ENCODE results near the gene OTOP2.
"Not testable (repeated sequence)": the region's sequence is repeated elsewhere in the genome, so short reads cannot be mapped to it uniquely, and the experiment has no call there.

OTOP2 gene

DNA sequence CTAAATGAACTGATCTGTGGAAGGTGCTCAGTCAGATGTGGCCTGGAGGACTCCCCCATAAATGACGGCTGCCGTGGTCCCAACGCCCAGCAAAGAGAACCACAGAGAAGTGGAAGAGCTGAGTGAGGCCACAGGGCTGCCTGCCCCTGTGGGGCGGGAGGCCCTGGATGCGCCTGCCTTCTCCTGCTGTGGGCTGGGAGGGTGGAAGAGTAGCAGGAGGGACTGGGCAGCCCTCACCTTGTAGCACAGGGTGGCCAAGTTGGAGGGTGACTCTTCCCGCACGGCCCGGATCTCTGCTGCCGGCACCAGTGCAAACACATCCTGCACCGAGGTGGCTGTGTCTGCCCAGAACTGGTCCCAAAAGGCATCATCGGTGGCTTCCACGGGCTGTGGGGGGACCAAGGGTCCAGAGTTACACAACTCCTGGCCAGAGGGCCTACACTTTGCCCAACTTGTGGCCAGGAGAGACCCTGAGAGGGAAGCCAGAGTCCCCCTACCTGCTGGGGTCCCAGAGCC lies 40.2 kb downstream of the OTOP2 start:
- H3K27me3 ChIP-seq = peaks cover 44% of the 10 kb centered on the region
- H3K27ac ChIP-seq = no peak overlapping the region
- TF ChIP-seq CTCF (IDR thresholded peaks at IDR 0.05) = no peak
- H3K4me1 ChIP-seq (ENCODE audit: control insufficient read depth in 1 of 2, insufficient read depth in 1 of 2, low read depth in 1 of 2, low read length in 1 of 2) = peaks cover 0 to 6% of the 10 kb centered on the region in 2 experiments
- H3K4me3 ChIP-seq (ENCODE audit: low read depth in 1 of 2, low read length in 1 of 2) = no peak overlapping the region
- no peaks in the 10 kb centered on the region for H3K36me3 ChIP-seq
- H3K9me3 ChIP-seq = no peaks in the 10 kb centered on the region

DNA sequence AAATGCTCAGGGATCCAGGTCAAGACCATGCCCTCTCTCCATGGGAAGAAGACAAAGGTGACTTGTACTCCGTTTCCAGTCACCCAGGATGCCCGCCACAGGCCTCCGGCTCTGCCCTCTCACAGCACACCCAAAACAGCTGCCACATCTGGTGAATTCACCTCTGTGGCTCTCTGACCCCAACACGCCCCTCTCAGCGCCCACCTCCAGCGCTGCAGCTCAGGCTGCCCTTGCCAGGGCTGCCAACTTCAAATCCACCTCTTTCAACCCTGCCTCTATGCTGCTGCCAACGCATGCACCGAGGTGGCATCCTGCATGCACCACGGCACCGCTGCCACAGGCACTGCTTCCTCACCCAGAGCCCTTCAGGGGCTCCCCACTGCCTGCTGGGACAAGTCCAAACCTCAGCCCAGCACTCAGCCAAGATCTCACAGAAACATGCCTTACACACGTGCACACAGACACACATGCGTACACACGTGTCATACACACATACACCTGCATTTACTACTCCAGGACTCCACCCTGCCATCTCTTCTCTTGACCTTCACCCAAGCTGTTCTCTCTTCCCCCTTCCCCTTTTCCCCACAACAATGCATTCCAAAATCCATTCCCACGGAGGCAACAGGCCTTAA lies 41.0 kb downstream of the OTOP2 start:
- no peaks in the 10 kb centered on the region for H3K36me3 ChIP-seq
- no peaks in the 10 kb centered on the region for H3K9me3 ChIP-seq
- H3K4me3 ChIP-seq (ENCODE audit: low read depth in 1 of 2, low read length in 1 of 2) = no peak overlapping the region
- peaks cover 39% of the 10 kb centered on the region for H3K27me3 ChIP-seq
- no peak overlapping the region for H3K27ac ChIP-seq
- TF ChIP-seq CTCF (IDR thresholded peaks at IDR 0.05) = no peak
- peaks cover 0 to 6% of the 10 kb centered on the region in 2 experiments for H3K4me1 ChIP-seq (ENCODE audit: control insufficient read depth in 1 of 2, insufficient read depth in 1 of 2, low read depth in 1 of 2, low read length in 1 of 2)

DNA sequence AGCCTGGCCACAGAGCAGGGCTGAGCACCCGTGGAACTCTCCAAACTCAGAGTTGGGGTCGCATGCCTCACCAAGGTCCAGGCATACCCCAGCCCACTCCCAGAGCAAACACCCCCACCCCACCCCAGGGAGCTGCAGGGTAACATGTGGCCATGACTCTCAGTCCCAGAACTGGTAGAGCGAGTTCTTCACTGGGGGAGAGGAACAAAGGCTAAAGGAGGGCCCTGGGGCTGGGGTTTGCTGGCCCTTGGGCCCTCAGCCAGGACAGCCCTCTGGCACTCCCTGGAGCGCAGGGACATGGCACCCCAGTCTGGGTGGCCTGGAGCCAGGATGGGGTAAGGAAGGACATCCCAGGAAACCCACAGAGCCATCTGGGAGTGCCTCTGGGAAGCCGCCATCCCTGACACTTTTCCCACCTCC lies 44.3 kb downstream of the OTOP2 start:
- Histone ChIP-seq H3K27ac (no peak overlapping the region), H3K27me3 (peaks cover 62% of the 10 kb centered on the region), H3K4me1 (ENCODE audit: control insufficient read depth in 1 of 2, insufficient read depth in 1 of 2, low read depth in 1 of 2, low read length in 1 of 2) (peaks cover 3 to 15% of the 10 kb centered on the region in 2 experiments), H3K4me3 (ENCODE audit: low read depth in 1 of 2, low read length in 1 of 2) (no peak overlapping the region), H3K36me3 (no peaks in the 10 kb centered on the region), H3K9me3 (no peaks in the 10 kb centered on the region)
- TF ChIP-seq CTCF (IDR thresholded peaks at IDR 0.05) = no peak

DNA sequence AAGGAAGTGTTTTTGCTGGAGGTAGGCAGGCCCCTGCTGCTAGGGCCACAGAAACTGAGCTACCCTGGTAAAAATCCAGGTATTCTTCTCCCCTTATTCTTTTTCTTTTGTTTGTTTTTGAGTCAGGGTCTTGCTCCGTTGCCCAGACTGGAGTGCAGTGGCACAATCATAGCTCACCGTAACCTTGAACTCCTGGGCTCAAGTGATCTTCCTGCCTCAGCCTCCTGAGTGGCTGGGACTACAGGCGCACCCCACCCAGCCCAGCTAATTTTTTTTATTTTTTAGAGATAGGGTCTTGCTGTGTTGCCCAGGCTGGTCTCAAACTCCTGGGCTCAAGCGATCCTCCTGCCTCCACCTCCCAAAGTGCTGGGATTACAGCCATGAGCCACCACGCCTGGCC lies 45.4 kb downstream of the OTOP2 start:
- H3K4me1 ChIP-seq (ENCODE audit: control insufficient read depth in 1 of 2, insufficient read depth in 1 of 2, low read depth in 1 of 2, low read length in 1 of 2) = peaks cover 3 to 15% of the 10 kb centered on the region in 2 experiments
- not testable (repeated sequence) for H3K9me3 ChIP-seq; H3K27ac ChIP-seq; H3K36me3 ChIP-seq; H3K4me3 ChIP-seq (ENCODE audit: low read depth in 1 of 2, low read length in 1 of 2)
- H3K27me3 ChIP-seq = peaks cover 66% of the 10 kb centered on the region

DNA sequence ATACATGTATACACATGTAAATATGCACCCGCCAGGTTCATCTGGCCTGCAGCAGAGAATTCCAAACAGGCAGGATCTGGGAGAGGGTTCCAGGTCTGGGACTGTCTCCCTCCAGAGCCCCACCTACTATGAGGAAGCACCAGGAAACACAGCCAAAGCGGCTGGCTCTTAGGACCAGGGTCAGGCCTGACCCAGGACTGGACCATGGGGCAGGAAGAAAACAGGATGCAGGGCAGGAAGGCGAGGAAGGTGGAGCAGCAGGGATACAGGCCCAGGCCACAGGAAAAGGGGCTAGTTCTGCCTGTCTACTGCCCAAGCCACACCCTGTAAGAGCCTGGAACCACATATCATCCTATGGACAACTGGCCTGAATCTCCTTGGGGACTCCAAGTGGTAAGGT lies 46.3 kb downstream of the OTOP2 start:
- Histone ChIP-seq H3K4me1 (ENCODE audit: control insufficient read depth in 1 of 2, insufficient read depth in 1 of 2, low read depth in 1 of 2, low read length in 1 of 2) (peaks cover 3 to 15% of the 10 kb centered on the region in 2 experiments), H3K27ac (no peak overlapping the region)
- TF ChIP-seq CTCF (IDR thresholded peaks at IDR 0.05) = no peak

GRCh38 chr17:74971069-74971841 lies 47.2 kb downstream of the OTOP2 start:
- no peaks in the 10 kb centered on the region for H3K9me3 ChIP-seq
- H3K27ac ChIP-seq = no peak overlapping the region
- peaks cover 3 to 15% of the 10 kb centered on the region in 2 experiments for H3K4me1 ChIP-seq (ENCODE audit: control insufficient read depth in 1 of 2, insufficient read depth in 1 of 2, low read depth in 1 of 2, low read length in 1 of 2)
- H3K36me3 ChIP-seq = no peaks in the 10 kb centered on the region
- H3K27me3 ChIP-seq = peaks cover 73% of the 10 kb centered on the region
- no peak overlapping the region for H3K4me3 ChIP-seq (ENCODE audit: low read depth in 1 of 2, low read length in 1 of 2)
- no peak for TF ChIP-seq CTCF (IDR thresholded peaks at IDR 0.05)

More for the DNA sequence above, 46.3 kb downstream of the OTOP2 start:
- Histone ChIP-seq H3K36me3 (no peaks in the 10 kb centered on the region), H3K9me3 (no peaks in the 10 kb centered on the region), H3K27me3 (peaks cover 66% of the 10 kb centered on the region), H3K4me3 (ENCODE audit: low read depth in 1 of 2, low read length in 1 of 2) (no peak overlapping the region)

Measured in neutrophil (primary cell).